C4-2B (cell line): ENCODE data around the gene DPP4.

Source experiments
- H3K27ac ChIP-seq: fragments of 450-650 bp; 2 replicates; pipeline ENCODE4 v1.5.1; 2017
- ZFX ChIP-seq: fragments of 450-650 bp; IDR thresholded peaks from 2 replicates; pipeline ENCODE4 v1.6.1; 2017
- TF ChIP-seq, protein P1 (sequence below): fragments of 450-650 bp; conservative IDR thresholded peaks from 2 replicates; pipeline ENCODE4 v1.5.1; 2017; ENCODE audit warnings: mild to moderate bottlenecking

Gene DPP4

DNA sequence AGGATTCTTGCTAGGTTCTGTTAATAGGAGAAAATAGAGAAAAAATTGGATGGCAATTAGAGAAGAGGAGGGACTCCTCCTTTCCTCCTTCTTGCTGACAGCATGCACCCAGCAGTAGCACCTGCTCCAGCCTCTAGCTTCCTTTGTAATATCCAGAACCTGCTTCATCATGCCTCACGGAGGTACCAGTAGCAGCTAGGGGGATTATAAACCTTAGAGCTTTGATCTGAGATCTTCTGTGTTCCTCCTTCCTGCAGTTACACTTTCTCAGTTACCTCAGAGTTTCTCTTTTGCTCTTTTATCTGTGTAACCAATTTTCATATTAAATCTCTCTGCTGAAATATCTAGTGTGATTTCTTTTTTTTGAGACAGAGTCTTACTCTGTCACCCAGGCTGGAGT is 16.6 kb downstream of the DPP4 start:
- TF ChIP-seq, protein P1, sequence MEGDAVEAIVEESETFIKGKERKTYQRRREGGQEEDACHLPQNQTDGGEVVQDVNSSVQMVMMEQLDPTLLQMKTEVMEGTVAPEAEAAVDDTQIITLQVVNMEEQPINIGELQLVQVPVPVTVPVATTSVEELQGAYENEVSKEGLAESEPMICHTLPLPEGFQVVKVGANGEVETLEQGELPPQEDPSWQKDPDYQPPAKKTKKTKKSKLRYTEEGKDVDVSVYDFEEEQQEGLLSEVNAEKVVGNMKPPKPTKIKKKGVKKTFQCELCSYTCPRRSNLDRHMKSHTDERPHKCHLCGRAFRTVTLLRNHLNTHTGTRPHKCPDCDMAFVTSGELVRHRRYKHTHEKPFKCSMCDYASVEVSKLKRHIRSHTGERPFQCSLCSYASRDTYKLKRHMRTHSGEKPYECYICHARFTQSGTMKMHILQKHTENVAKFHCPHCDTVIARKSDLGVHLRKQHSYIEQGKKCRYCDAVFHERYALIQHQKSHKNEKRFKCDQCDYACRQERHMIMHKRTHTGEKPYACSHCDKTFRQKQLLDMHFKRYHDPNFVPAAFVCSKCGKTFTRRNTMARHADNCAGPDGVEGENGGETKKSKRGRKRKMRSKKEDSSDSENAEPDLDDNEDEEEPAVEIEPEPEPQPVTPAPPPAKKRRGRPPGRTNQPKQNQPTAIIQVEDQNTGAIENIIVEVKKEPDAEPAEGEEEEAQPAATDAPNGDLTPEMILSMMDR = no peak
- no peak for TF ChIP-seq ZFX
- no peak overlapping the region for H3K27ac ChIP-seq

DNA sequence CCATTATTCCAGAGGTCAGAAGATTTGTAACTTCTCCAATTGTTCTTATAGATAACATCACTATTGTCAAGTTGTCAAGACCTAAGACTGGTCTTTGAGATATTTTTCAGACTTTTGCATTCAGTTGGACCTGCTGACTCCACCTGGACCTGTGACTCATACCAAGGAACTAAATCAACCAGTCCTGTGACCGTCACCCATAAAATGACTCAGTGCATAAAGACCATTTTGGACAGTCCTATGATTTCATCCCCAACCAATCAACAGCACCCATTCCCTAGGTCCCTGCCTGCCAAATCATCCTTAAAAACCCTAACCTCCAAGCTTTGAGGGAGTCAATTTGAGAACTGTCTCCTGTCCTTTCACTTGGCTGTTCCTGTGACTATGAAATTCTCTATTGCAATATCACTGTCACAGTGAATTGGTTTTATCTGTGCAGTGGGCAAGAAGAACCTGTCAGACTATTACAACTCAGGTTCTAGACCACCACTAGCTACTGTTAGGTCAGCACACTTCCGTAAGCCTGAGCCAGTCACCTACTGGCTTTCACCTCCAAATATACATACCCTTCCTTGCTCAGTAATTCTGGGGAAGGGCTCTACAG is 17.1 kb downstream of the DPP4 start:
- no peak overlapping the region for H3K27ac ChIP-seq
- no peak for TF ChIP-seq ZFX
- TF ChIP-seq, protein P1 = no peak

- peak overlapping the region; percentile 27 for H3K27ac ChIP-seq
- TF ChIP-seq, protein P1 = no peak
- TF ChIP-seq ZFX = no peak
These were observed 20.2 kb downstream of the DPP4 start for GRCh38 chr2:162053808-162054155.

- peak overlapping the region; percentile 27 for H3K27ac ChIP-seq
- no peak for TF ChIP-seq ZFX
- TF ChIP-seq, protein P1 = no peak
These were observed 20.8 kb downstream of the DPP4 start for GRCh38 chr2:162053066-162053807.

DNA sequence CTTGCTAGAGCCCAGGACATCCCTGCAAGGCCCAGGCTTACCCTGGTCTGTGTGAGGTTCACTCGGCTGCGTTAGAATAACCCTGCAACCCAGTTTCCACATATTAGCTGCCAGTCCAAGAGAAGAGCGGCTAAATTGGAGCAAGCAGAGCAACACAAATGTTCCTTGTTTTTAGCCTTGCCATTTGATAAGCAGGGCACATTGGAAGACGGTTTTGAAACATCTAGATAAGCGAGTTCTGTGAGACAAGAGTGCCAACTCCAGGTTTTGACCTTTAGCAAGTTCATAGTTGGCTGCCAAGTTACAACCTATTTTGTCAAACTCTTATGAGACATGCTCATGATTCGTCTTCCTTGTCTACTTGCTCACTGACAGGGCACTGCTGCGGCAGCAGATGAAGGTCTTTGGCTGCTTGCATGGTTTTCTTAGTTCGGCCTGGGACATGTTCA is 23.5 kb downstream of the DPP4 start:
- no peak for TF ChIP-seq ZFX
- TF ChIP-seq, protein P1 = no peak
- peak overlapping the region; percentile 100 for H3K27ac ChIP-seq

- peak overlapping the region; percentile 63; the same call in 1 of the 2 replicates for H3K27ac ChIP-seq
These were observed 24.9 kb downstream of the DPP4 start for GRCh38 chr2:162049089-162049488.

DNA sequence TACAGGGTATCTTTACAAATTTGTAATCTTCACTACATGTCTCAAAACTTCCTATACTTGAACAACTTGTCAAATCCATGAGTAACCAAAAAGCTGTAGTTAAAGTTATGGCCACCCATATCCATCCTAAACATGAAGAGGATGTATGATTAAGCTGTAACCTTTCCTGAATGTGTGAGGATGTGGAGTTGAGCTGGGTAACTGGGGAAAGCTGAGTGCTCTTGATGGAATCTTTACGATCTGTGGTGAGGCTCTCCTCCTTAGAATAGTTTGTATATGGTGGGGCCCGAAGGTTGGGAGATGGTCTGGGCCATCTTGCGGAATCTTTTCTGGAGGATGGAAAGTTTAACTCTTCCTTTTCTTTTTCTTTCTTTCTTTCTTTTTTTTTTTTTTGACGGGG is 29.4 kb downstream of the DPP4 start:
- TF ChIP-seq, protein P1 = no peak
- TF ChIP-seq ZFX = no peak

GRCh38 chr2:162043132-162043531 is 30.9 kb downstream of the DPP4 start:
- TF ChIP-seq ZFX = no peak
- TF ChIP-seq, protein P1 = no peak
- H3K27ac ChIP-seq = no peak overlapping the region

More for the DNA sequence above, 29.4 kb downstream of the DPP4 start:
- no peak overlapping the region for H3K27ac ChIP-seq
